SU-DHL-6 (cell line): ENCODE measurements around the gene NR2F1-AS1.

Experiments
- CTCF ChIP-seq: fragments of 200-600 bp; sonication (generic); IDR thresholded peaks from one replicate; pipeline ENCODE4 v1.5.1; 2017; ENCODE audit warnings: antibody characterized with exemption, mild to moderate bottlenecking, low read length, moderate library complexity; ENCODE audit not compliant: insufficient read depth, poor library complexity, severe bottlenecking
- EZH2phosphoT487 ChIP-seq: fragments of 200-600 bp; sonication (generic), shearing (Covaris generic); conservative IDR thresholded peaks from 2 replicates; pipeline ENCODE4 v1.6.1; 2018; ENCODE audit warnings: mild to moderate bottlenecking, antibody characterized with exemption, low read length, moderate library complexity, mixed read lengths

- no peak for TF ChIP-seq CTCF
- TF ChIP-seq EZH2phosphoT487: no peak
Measured at GRCh38 chr5:93585767-93586385, 4.9 kb upstream of the NR2F1-AS1 start.
